Activated CD4-positive, alpha-beta T cell treated with anti-CD3 and anti-CD28 coated beads for 36 hours (primary cell): ENCODE results near the gene COX5B. TPM values are rescaled to one million over a fixed set of nuclear protein-coding genes. Genes with fewer than 3 reads are reported as not detected.
A peak's percentile ranks its signal among the peaks of the same experiment; 100 is the strongest.
"Not testable (repeated sequence)": the region's sequence is repeated elsewhere in the genome, so short reads cannot be mapped to it uniquely, and the experiment has no call there.

Experiments
- ATAC-seq: fragments of 200-7000 bp; cut with Tn5 transposase; one replicate; pipeline ENCODE4 v1.10.0; 2021; ENCODE audit warnings: mild to moderate bottlenecking, moderate library complexity
- CTCF ChIA-PET: fragments of 350-600 bp; sonication (Branson Sonifier 250); formaldehyde crosslinking; loops from one replicate; lab custom pipeline; 2021; ENCODE audit warnings: antibody characterized with exemption; lab: Charles Lee
- POLR2A ChIA-PET: fragments of 350-600 bp; sonication (Branson Sonifier 250); formaldehyde crosslinking; loops from one replicate; lab custom pipeline; 2021; ENCODE audit warnings: antibody characterized with exemption, inconsistent platforms; lab: Charles Lee
- DNase-seq: peaks from one replicate; pipeline ENCODE4 v3.0.0-alpha.2; 2020
- H3K27ac Mint-ChIP-seq: one replicate; pipeline ENCODE4 v1.8.0; 2021; ENCODE audit warnings: mixed read lengths
- H3K27me3 Mint-ChIP-seq: one replicate; pipeline ENCODE4 v1.8.0; 2021; ENCODE audit warnings: mixed read lengths
- H3K36me3 Mint-ChIP-seq: one replicate; pipeline ENCODE4 v1.8.0; 2021; ENCODE audit warnings: low read depth, mixed read lengths
- H3K4me1 Mint-ChIP-seq: one replicate; pipeline ENCODE4 v1.8.0; 2021; ENCODE audit warnings: mixed read lengths
- H3K4me3 Mint-ChIP-seq: one replicate; pipeline ENCODE4 v1.8.0; 2021; ENCODE audit warnings: mild to moderate bottlenecking, moderate library complexity, mixed read lengths
- H3K9me3 Mint-ChIP-seq: one replicate; pipeline ENCODE4 v1.8.0; 2021; ENCODE audit warnings: low read depth, mixed read lengths
- intact Hi-C, 2 experiments: fragments of 100-400 bp; cut with DNase I in 1 of 2; cut with micrococcal nuclease in 1 of 2; formaldehyde crosslinking; loops; one replicate each; pipeline versions ENCODE4 v1.14.2 to v1.15.1; 2022 to 2024; cut with DNase I, micrococcal nuclease
- total RNA-seq, 2 experiments: library from RNA; stranded (reverse); gene quantifications; one replicate each; pipeline ENCODE4 v1.2.3, GENCODE V29; 2021

COX5B gene
- total RNA-seq, 2 experiments from 2014 or later, result 189 to 220 TPM

DNA sequence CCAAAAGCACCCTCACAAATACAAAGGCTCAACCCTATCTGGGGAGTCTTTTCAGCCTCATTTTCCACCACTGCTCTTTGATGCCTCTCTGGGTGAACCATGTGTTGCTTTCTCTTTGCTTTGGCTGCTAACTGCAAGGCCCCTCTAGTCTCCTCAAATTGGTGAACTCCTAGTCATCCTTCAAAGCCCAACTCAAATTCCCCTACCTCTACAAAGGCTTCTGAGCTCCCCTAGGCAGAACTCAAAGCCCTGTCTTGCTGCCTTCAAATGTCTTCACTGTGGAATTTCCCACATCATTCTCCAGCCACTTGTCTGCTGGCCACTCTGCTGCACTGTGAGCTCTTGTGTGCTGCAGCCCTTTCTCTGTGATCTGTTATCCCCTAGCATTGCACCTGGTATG, 22.9 kb upstream of the COX5B start:
- H3K27me3 Mint-ChIP-seq, H3K36me3 Mint-ChIP-seq, DNase-seq, H3K27ac Mint-ChIP-seq, CTCF ChIA-PET, POLR2A ChIA-PET, ATAC-seq, H3K4me3 Mint-ChIP-seq, intact Hi-C loops, H3K9me3 Mint-ChIP-seq, H3K4me1 Mint-ChIP-seq: not testable (repeated sequence)

DNA sequence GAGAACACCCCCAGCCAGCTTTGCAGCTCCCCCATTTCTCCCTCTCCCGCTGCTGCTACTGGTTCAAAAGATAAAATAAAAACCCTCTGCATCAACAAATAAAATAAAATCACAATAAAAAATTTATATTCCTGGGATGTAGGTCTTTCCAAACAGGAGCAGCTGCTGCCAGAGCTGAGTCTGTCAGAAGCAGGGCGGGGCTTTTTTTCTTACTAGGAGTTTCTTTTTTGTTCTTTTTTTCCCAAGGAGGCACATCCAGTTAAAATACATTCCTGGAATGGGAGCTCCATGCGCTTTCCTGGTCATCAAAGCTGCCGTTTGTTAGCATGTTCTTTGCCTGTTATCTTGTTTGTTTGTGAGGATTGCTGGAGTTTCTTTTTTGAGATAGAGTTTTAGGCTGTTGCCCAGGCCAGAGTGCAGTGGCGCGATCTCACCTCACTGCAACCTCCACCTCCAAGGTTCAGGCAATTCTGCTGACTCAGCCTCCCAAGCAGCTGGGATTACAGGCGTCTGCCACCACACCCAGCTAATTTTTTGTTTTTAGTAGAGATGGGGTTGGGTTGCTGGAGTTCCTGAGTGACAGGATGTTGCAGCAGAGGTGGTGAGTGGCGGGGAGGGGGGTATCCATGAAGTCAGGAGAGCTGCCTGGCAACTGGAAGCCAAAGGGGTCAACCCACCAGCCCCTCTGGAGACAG, 20.4 kb upstream of the COX5B start:
- intact Hi-C loops, H3K27me3 Mint-ChIP-seq, POLR2A ChIA-PET, H3K9me3 Mint-ChIP-seq, H3K27ac Mint-ChIP-seq, ATAC-seq, H3K4me3 Mint-ChIP-seq, CTCF ChIA-PET, H3K36me3 Mint-ChIP-seq, H3K4me1 Mint-ChIP-seq, DNase-seq: not testable (repeated sequence)

DNA sequence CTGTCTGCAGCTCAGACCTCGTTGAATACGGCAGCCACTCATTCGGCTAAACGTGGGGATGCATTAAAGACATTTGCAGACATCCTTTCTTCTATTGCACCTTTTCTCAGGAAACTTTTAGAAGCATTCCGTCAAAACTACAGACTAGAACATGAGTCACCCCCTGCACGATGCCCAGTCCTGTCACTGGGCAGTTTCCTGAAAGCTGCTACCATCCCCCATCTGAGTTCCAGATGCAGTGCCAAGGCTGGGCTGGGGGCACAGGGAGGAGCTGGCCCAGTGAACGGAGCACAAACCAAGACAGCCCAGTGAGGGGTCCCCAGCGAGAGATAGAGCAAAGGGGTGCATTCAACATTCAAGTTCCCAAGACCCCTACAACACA, 19.8 kb upstream of the COX5B start:
- H3K27ac Mint-ChIP-seq, H3K36me3 Mint-ChIP-seq, H3K27me3 Mint-ChIP-seq, POLR2A ChIA-PET, H3K4me1 Mint-ChIP-seq, ATAC-seq, H3K9me3 Mint-ChIP-seq, DNase-seq, H3K4me3 Mint-ChIP-seq, CTCF ChIA-PET, intact Hi-C loops: not testable (repeated sequence)

DNA sequence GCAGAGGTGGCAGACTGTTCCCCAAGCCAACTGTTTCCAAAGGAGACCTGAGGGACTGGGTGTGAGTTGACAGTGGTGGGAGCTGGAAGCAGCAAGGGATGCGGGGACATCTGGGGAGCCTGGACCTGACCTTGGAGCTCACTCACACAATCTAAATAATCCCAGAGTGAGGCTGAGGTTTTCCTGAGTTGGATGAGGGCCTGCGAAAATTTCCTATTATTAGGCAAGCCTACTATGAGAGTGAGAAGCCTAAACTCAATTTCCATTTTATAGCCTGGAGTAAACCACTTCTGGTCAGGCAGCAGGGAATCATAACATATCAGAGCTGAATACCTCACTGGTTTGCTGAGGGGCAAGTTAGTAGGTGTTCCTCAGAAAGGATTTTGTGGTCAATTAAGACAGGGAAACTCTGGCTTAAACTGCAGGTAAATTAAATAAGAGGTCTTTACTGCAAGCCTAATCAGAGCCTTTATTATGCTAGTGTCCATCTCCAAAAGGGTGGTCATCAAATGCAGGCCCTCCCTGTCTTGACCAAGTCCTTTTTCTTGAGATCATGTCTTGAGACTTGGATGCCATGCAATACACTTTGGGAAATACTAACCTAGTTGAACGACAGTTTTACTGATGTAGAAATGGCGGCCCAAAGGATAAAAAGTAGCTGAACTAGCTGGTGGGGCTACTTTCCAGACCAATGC, 1.7 kb upstream of the COX5B start:
- intact Hi-C loops, result loop anchor here in 1 of 2 experiments (2.0 kb wide), 1 partner anchor 45 kb away; no protein-coding TSS in a partner anchor
- peaks cover 23% of the 10 kb centered on the region for H3K36me3 Mint-ChIP-seq
- POLR2A ChIA-PET, result no interaction called here
- H3K4me1 Mint-ChIP-seq, result peaks cover 14% of the 10 kb centered on the region
- no peaks in the 10 kb centered on the region for H3K27me3 Mint-ChIP-seq
- no peak overlapping the region for H3K4me3 Mint-ChIP-seq
- CTCF ChIA-PET, result interaction anchor here (0.9 to 2.6 kb wide), 4 partner anchors 26 to 66 kb away, joined by 3 to 12 read pairs (median 4); no protein-coding TSS in a partner anchor
- no peak overlapping the region for H3K27ac Mint-ChIP-seq
- H3K9me3 Mint-ChIP-seq, result no peaks in the 10 kb centered on the region
- ATAC-seq, result no peak
- no peak for DNase-seq

DNA sequence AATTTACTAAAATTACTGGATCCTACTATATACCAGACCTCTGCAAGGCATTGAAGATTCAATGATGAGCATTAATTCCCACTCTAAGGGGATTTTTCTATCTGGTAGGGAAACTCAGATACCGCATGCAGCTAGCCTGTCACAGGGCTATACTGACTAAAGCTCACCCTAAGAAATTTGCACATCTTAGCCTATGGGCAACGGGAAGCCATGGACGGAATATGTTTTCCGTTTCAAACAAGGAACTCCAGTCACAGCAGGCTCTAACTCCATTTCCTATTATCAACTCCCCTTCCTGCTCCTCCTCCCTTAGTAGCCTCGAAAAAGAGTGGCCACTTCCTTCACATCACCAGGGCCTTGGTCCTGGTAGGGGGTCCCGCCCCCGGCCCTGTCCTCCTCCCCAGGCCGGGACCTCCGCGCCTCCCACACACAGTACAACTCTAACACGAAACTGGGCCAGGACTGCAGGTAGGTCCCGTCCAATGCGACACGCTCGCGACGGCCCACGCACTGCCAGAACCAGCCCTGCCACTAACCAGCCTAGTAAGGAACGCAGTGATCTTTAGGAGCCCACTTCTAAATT, 659 bp upstream of the COX5B start:
- ChIA-PET CTCF (interaction anchor here (0.6 to 2.6 kb wide), 10 partner anchors 9 to 121 kb away, joined by 3 to 27 read pairs (median 6); partner anchors contain the start of gene ACTR1B), POLR2A (interaction anchor here (1.2 to 8.6 kb wide), 7 partner anchors 11 to 68 kb away, joined by 3 to 96 read pairs (median 6); partner anchors contain the start of genes ACTR1B, C2orf92 and ZAP70)
- H3K9me3 Mint-ChIP-seq, result no peaks in the 10 kb centered on the region
- ATAC-seq (peak; percentile 45), DNase-seq (no peak)
- intact Hi-C loops, result loop anchor here (1.0 to 5.0 kb wide), 7 partner anchors 19 to 1692 kb away; partner anchors contain the start of genes ACTR1B (in 2 of the 2), EIF5B (in 1 of the 2) and TXNDC9 (in 1 of the 2)
- H3K4me1 Mint-ChIP-seq, result peaks cover 14% of the 10 kb centered on the region
- peak overlapping the region; percentile 87 for H3K4me3 Mint-ChIP-seq
- H3K27me3 Mint-ChIP-seq, result no peaks in the 10 kb centered on the region
- H3K27ac Mint-ChIP-seq, result peak overlapping the region; percentile 98
- H3K36me3 Mint-ChIP-seq, result peaks cover 30% of the 10 kb centered on the region

DNA sequence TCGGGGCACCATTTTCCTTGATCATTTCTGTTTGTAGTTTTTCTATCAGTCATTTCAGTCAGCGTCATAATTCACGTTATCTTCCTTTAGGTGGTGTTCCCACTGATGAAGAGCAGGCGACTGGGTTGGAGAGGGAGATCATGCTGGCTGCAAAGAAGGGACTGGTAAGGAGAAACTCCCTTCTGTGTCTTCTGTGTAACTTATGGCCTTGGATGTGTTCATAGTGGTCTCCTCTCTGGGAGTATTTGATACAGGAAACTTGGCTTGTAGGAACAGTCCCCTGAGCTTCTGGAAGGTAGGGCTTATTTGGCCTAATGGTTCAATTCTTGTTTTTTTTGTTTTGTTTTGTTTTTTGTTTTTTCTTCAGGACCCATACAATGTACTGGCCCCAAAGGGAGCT, 1.1 kb downstream of the COX5B start:
- H3K4me3 Mint-ChIP-seq, result peak overlapping the region; percentile 87
- H3K27ac Mint-ChIP-seq, result peak overlapping the region; percentile 98
- peaks cover 34% of the 10 kb centered on the region for H3K36me3 Mint-ChIP-seq
- H3K9me3 Mint-ChIP-seq, result no peaks in the 10 kb centered on the region
- CTCF ChIA-PET, result interaction anchor here (0.6 to 2.6 kb wide), 7 partner anchors 15 to 71 kb away, joined by 3 to 27 read pairs (median 6); partner anchors contain the start of gene ACTR1B
- DNase-seq (no peak), ATAC-seq (no peak)
- intact Hi-C loops, result loop anchor here (5.0 kb wide), 2 partner anchors 45 to 1690 kb away; partner anchors contain the start of genes EIF5B (in 1 of the 2) and TXNDC9 (in 1 of the 2)
- POLR2A ChIA-PET, result interaction anchor here (0.6 to 8.6 kb wide), 6 partner anchors 11 to 66 kb away, joined by 6 to 96 read pairs (median 8); partner anchors contain the start of genes ACTR1B and ZAP70
- no peaks in the 10 kb centered on the region for H3K27me3 Mint-ChIP-seq
- peaks cover 14% of the 10 kb centered on the region for H3K4me1 Mint-ChIP-seq

DNA sequence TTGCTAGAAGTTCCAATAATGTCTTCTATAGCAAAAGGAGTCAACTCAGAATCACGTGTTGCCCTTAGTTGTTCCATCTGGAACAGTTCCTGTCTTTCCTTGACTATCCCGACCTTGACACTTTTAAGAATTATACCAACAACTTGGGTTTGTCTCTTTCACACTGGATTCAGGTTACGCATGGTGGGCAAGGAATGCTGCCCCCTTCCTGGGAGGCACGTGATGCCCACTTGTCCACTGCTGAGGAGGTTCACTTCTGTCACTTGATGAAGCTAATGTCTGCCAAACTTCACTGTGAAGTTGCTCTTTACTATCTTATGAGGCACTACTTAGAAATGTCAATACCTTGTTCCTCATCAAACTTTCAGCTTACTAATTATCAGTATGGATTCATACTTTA, 5.3 kb downstream of the COX5B start:
- ATAC-seq, result no peak
- H3K27ac Mint-ChIP-seq, result peak overlapping the region; percentile 29
- no peak overlapping the region for H3K4me3 Mint-ChIP-seq
- H3K36me3 Mint-ChIP-seq, result peaks cover 60% of the 10 kb centered on the region
- peaks cover 17% of the 10 kb centered on the region for H3K4me1 Mint-ChIP-seq
- POLR2A ChIA-PET, result interaction anchor here (8.6 kb wide), 1 partner anchor 10 kb away, joined by 96 read pairs; no protein-coding TSS in a partner anchor
- DNase-seq, result no peak
- no peaks in the 10 kb centered on the region for H3K27me3 Mint-ChIP-seq
- CTCF ChIA-PET, result interaction anchor here (1.0 to 1.8 kb wide), 5 partner anchors 10 to 62 kb away, joined by 3 to 6 read pairs (median 3); partner anchors contain the start of gene ZAP70
- intact Hi-C loops, result no loop called here
- no peaks in the 10 kb centered on the region for H3K9me3 Mint-ChIP-seq

DNA sequence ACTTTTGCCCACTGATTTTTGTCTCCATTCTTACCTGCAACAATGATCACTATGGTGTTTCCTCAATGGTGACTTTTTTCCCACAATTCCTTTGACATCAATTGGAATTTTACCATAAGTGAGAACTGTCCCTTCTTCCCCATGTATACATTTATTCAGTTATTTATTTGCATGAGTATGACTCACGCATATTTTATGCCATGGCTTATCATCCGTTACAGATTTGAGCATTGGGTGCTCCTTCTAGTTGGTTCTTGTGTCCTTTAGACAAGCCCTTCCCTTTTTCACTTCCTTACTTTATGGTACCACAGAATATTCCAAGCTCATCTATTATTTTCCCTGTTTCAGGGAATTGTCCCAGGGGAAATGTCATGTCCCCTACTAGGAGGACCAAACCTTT, 7.6 kb downstream of the COX5B start:
- POLR2A ChIA-PET, result no interaction called here
- CTCF ChIA-PET, result interaction anchor here (1.1 kb wide), 1 partner anchor 9 kb away, joined by 6 read pairs; no protein-coding TSS in a partner anchor
- Mint-ChIP-seq H3K4me3 (no peak overlapping the region), H3K36me3 (peaks cover 60% of the 10 kb centered on the region), H3K27me3 (no peaks in the 10 kb centered on the region), H3K9me3 (no peaks in the 10 kb centered on the region), H3K27ac (no peak overlapping the region), H3K4me1 (peaks cover 8% of the 10 kb centered on the region)
- intact Hi-C loops, result no loop called here
- no peak for DNase-seq
- ATAC-seq, result no peak

DNA sequence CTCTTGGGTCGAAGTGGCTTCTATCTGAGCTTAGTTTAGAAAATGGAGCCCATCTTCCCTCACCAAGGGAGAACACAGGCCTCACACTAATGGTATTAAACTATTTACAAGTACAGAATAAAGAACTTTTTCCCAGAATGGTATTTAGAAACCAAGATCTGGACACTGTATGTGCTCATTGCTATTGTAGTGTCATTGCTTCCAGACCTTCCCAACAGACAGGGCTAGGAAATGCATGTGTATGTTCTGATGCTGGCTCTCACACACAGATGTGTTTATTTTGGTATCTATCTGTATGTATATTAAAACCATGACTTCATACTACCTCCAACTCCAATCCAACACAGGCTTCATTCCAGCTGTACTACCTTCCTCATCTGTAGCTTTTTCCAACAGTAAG, 8.0 kb downstream of the COX5B start:
- Mint-ChIP-seq H3K4me1 (peaks cover 8% of the 10 kb centered on the region), H3K9me3 (no peaks in the 10 kb centered on the region), H3K36me3 (peaks cover 60% of the 10 kb centered on the region), H3K4me3 (no peak overlapping the region), H3K27me3 (no peaks in the 10 kb centered on the region), H3K27ac (no peak overlapping the region)
- ATAC-seq (no peak), DNase-seq (no peak)
- ChIA-PET POLR2A (no interaction called here), CTCF (interaction anchor here (1.1 to 4.1 kb wide), 3 partner anchors 8 to 45 kb away, joined by 6 to 18 read pairs (median 7); partner anchors contain the start of gene COX5B)
- intact Hi-C loops, result no loop called here

DNA sequence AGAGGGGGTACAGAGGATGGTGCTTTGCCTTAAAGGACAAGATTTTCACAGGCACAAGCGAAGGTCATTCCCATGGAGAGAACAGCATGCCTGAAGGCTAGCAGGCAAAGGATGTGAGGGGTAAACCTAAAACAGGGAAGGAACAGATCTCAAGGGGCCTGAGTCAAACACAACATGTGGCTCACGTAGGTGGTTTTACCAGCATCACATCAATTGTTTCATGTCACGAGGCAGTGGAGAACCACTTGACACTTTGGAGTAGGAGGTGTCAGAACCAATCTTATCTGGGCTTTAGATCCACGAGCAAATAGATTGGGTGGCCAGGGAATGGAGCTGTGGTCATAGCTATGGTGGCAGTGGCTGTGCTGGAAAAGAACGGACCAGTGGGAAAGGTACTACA, 8.4 kb downstream of the COX5B start:
- Mint-ChIP-seq H3K36me3 (peaks cover 59% of the 10 kb centered on the region), H3K27me3 (no peaks in the 10 kb centered on the region), H3K9me3 (no peaks in the 10 kb centered on the region), H3K4me3 (no peak overlapping the region), H3K4me1 (peaks cover 8% of the 10 kb centered on the region), H3K27ac (peak overlapping the region; percentile 27)
- POLR2A ChIA-PET, result no interaction called here
- no peak for DNase-seq
- intact Hi-C loops, result no loop called here
- CTCF ChIA-PET, result interaction anchor here (1.1 to 4.1 kb wide), 3 partner anchors 8 to 45 kb away, joined by 6 to 18 read pairs (median 7); partner anchors contain the start of gene COX5B
- peak; percentile 35 for ATAC-seq

DNA sequence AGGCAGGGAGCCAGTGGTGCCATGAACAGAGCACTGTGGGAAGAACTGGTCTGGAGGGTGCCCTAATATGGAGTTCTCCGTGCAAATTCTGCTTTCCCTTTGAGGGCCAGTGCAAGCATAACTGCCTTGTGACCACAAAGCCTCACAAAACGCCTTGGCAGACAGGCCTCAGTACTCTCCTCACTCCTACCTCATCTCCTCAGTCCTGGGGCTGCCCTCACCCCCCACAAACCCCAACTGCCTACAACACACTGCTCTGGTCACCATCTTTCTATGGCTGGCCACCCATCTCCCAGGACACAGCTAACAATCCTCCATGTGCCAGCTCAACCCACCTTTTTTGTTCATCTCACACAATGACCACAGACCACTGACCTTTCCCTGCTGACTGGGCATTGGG, 8.9 kb downstream of the COX5B start:
- peaks cover 56% of the 10 kb centered on the region for H3K36me3 Mint-ChIP-seq
- no peaks in the 10 kb centered on the region for H3K27me3 Mint-ChIP-seq
- ATAC-seq (peak; percentile 21), DNase-seq (no peak)
- ChIA-PET CTCF (interaction anchor here (1.2 to 4.1 kb wide), 2 partner anchors 9 to 44 kb away, joined by 7 to 18 read pairs; partner anchors contain the start of gene COX5B), POLR2A (no interaction called here)
- H3K4me1 Mint-ChIP-seq, result peaks cover 8% of the 10 kb centered on the region
- no peak overlapping the region for H3K27ac Mint-ChIP-seq
- H3K9me3 Mint-ChIP-seq, result no peaks in the 10 kb centered on the region
- no peak overlapping the region for H3K4me3 Mint-ChIP-seq
- intact Hi-C loops, result no loop called here
